B cell (primary cell): ENCODE measurements around the gene TIAM2. TPM values are rescaled to one million over a fixed set of nuclear protein-coding genes. Genes with fewer than 3 reads are reported as not detected.

Experiments
- ATAC-seq: fragments of 200-7000 bp; cut with Tn5 transposase; one replicate; pipeline ENCODE4 v1.10.0; 2021; ENCODE audit warnings: low read depth, mild to moderate bottlenecking, moderate number of reproducible peaks, moderate library complexity
- CTCF ChIA-PET: fragments of 350-600 bp; sonication (Branson Sonifier 250); formaldehyde crosslinking; loops from one replicate; lab custom pipeline; 2021; ENCODE audit warnings: antibody characterized with exemption, inconsistent platforms; lab: Charles Lee
- POLR2A ChIA-PET: fragments of 350-600 bp; sonication (Branson Sonifier 250); formaldehyde crosslinking; loops from one replicate; lab custom pipeline; 2021; ENCODE audit warnings: antibody characterized with exemption; lab: Charles Lee
- DNase-seq: peaks from one replicate; pipeline ENCODE4 v3.0.0; 2013
- H2AFZ ChIP-seq: 2 replicates; pipeline ENCODE4 v1.6.1; 2012; ENCODE audit warnings: mild to moderate bottlenecking, low read depth, low read length; ENCODE audit not compliant: insufficient read depth, poor library complexity, severe bottlenecking
- H3K27ac ChIP-seq, 2 donors: 1 replicate in 1 of 2; 2 replicates in 1 of 2; pipeline ENCODE4 v1.5.1; 2012 to 2013; ENCODE audit warnings: low read length in 2 of 2, mild to moderate bottlenecking in 2 of 2, moderate library complexity in 1 of 2
- H3K27me3 ChIP-seq, 4 experiments: fragments of 200-600 bp in 1 of 4; sonication (generic) in 1 of 4; replicated peaks in 1 of 4; 1 replicate in 2 of 4; 2 replicates in 2 of 4; pipeline versions ENCODE4 v1.6.1 to v1.7.0; 2013 to 2016; ENCODE audit warnings: low read length in 3 of 4, mild to moderate bottlenecking in 2 of 4, mixed read lengths in 1 of 4, moderate library complexity in 1 of 4; ENCODE audit not compliant: insufficient read depth in 4 of 4, control insufficient read depth in 3 of 4; ENCODE audit errors: control extremely low read depth in 1 of 4
- H3K36me3 ChIP-seq, 2 experiments: replicated peaks in 1 of 2; 1 replicate in 1 of 2; 2 replicates in 1 of 2; pipeline versions ENCODE4 v1.6.1 to v1.7.1; 2013; ENCODE audit warnings: low read length in 1 of 2; ENCODE audit not compliant: insufficient read depth in 2 of 2, control insufficient read depth in 1 of 2; ENCODE audit errors: control extremely low read depth in 1 of 2, extremely low read depth in 1 of 2
- H3K4me1 ChIP-seq, 2 donors: fragments of 200-600 bp in 1 of 2; sonication (generic) in 1 of 2; 1 replicate in 1 of 2; 2 replicates in 1 of 2; pipeline versions ENCODE4 v1.5.1 to v1.6.1; 2013 to 2017; ENCODE audit warnings: low read length in 2 of 2; ENCODE audit not compliant: control insufficient read depth in 2 of 2, insufficient read depth in 2 of 2
- H3K4me2 ChIP-seq: replicated peaks from 2 replicates; pipeline ENCODE3; 2012; ENCODE audit warnings: mild to moderate bottlenecking, low read depth, low read length; ENCODE audit not compliant: poor library complexity, severe bottlenecking
- H3K4me3 ChIP-seq, 5 experiments: fragments of 200-600 bp in 1 of 5; sonication (generic) in 1 of 5; 1 replicate in 3 of 5; 2 replicates in 2 of 5; pipeline versions ENCODE4 v1.5.1 to v1.7.0; 2011 to 2016; ENCODE audit warnings: low read length in 4 of 5, mild to moderate bottlenecking in 4 of 5, low read depth in 2 of 5, control low read depth in 1 of 5, moderate library complexity in 1 of 5; ENCODE audit not compliant: insufficient read depth in 1 of 5; ENCODE audit errors: control extremely low read depth in 1 of 5, extremely low read depth in 1 of 5
- H3K79me2 ChIP-seq: fragments of 200-600 bp; sonication (generic); one replicate; pipeline ENCODE4 v1.6.0; 2016; ENCODE audit warnings: low read length; ENCODE audit not compliant: control insufficient read depth, insufficient read depth
- H3K9ac ChIP-seq: fragments of 200-600 bp; sonication (generic); 2 replicates; pipeline ENCODE4 v1.6.1; 2017; ENCODE audit warnings: mild to moderate bottlenecking, low read length, moderate library complexity
- H3K9me3 ChIP-seq, 3 donors: one replicate each; pipeline versions ENCODE4 v1.6.1 to v1.7.1; 2013; ENCODE audit warnings: low read length in 2 of 3; ENCODE audit not compliant: control insufficient read depth in 2 of 3, insufficient read depth in 1 of 3; ENCODE audit errors: control extremely low read depth in 1 of 3
- H4K20me1 ChIP-seq: 2 replicates; pipeline ENCODE4 v1.6.0; 2012; ENCODE audit warnings: mild to moderate bottlenecking, low read length; ENCODE audit not compliant: insufficient read depth, control insufficient read depth, poor library complexity, severe bottlenecking
- H3K27ac Mint-ChIP-seq: one replicate; pipeline ENCODE4 v1.8.0; 2021; ENCODE audit warnings: mixed read lengths
- H3K27me3 Mint-ChIP-seq: one replicate; pipeline ENCODE4 v1.8.0; 2021; ENCODE audit warnings: mixed read lengths
- H3K4me1 Mint-ChIP-seq: one replicate; pipeline ENCODE4 v1.8.0; 2021; ENCODE audit warnings: mixed read lengths
- H3K4me3 Mint-ChIP-seq: one replicate; pipeline ENCODE4 v1.8.0; 2021; ENCODE audit warnings: mixed read lengths
- H3K9me3 Mint-ChIP-seq: one replicate; pipeline ENCODE4 v1.8.0; 2022; ENCODE audit warnings: mixed read lengths; ENCODE audit not compliant: insufficient read depth
- EZH2 ChIP-seq: IDR thresholded peaks from 2 replicates; pipeline ENCODE4 v1.6.1; 2012; ENCODE audit warnings: borderline replicate concordance, low read depth, mild to moderate bottlenecking, moderate library complexity, low read length; ENCODE audit not compliant: insufficient read depth, poor library complexity, severe bottlenecking
- WGBS: methylation state at CpG from one replicate; pipeline ENCODE4 v1.1.5; 2013; ENCODE audit warnings: missing lambda C conversion rate; ENCODE audit not compliant: insufficient coverage; 5-methylcytosine and 5-hydroxymethylcytosine counted together
- intact Hi-C: fragments of 100-400 bp; cut with micrococcal nuclease; formaldehyde crosslinking; loops from one replicate; pipeline ENCODE4 v1.10.0; 2022
- polyA plus RNA-seq: library from polyadenylated mRNA; depleted of rRNA; stranded (reverse); fragments of >200 nt; gene quantifications from 2 replicates; pipeline ENCODE4 v1.2.3, GENCODE V29; 2012
- total RNA-seq, 2 donors: library from RNA; stranded (reverse); fragments of 120-200 nt in 1 of 2; gene quantifications; 1 replicate in 1 of 2; 2 replicates in 1 of 2; pipeline versions ENCODE4 v1.2.3 to v1.2.4, GENCODE V29; 2013 to 2022
- TF ChIP-seq, protein P1 (sequence below): fragments of 200-600 bp; IDR thresholded peaks from one replicate; pipeline ENCODE4 v1.8.0; 2022; ENCODE audit warnings: antibody characterized with exemption, mild to moderate bottlenecking

The TIAM2 gene
- total and polyA plus RNA-seq, 2 donors (not counting 1 experiment from before 2014, with no cell fraction given) = 13.1 to 18.8 TPM

DNA sequence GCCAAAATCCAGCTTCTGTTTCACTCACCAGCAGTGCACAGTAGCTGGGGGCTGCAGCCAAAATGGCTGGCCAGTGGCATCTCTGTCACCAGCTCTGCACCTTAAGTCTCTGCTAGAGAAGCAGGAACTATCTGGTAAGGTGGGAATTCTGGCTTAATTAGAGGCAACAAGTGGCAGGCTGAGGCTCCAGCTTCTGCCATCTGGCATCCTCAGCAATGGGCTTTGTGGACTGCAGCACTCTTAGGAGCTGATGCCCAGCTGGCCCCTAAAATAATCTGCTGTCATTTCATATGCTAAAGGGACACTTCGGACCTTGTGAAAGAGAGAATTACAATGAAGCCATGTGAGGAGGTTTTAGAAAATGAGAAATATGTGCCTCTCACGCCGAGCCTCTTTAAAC is 264.1 kb downstream of the TIAM2 start:
- Histone ChIP-seq H3K79me2 (no peaks in the 10 kb centered on the region), H3K4me2 (no peak overlapping the region), H3K36me3 (peaks cover 14 to 77% of the 10 kb centered on the region in 2 experiments), H3K9me3 (no peaks in the 10 kb centered on the region), H2AFZ (no peak overlapping the region), H3K4me3 (no peak overlapping the region), H3K27me3 (no peaks in the 10 kb centered on the region), H3K9ac (no peak overlapping the region), H3K4me1 (peaks cover 3 to 5% of the 10 kb centered on the region in 2 donors), H3K27ac (no peak overlapping the region), H4K20me1 (no peaks in the 10 kb centered on the region)
- Mint-ChIP-seq H3K4me1 (peaks cover 11% of the 10 kb centered on the region), H3K9me3 (no peaks in the 10 kb centered on the region), H3K27me3 (no peaks in the 10 kb centered on the region), H3K4me3 (no peak overlapping the region), H3K27ac (no peak overlapping the region)
- ATAC-seq (no peak), DNase-seq (no peak)
- ChIA-PET CTCF (no interaction called here), POLR2A (interaction anchor here (0.6 kb wide), 1 partner anchor 155 kb away, joined by 11 read pairs; no protein-coding TSS in a partner anchor)
- WGBS = no CpG with 5 or more reads among the region's 3 CpGs
- no peak for TF ChIP-seq EZH2
- TF ChIP-seq, protein P1, sequence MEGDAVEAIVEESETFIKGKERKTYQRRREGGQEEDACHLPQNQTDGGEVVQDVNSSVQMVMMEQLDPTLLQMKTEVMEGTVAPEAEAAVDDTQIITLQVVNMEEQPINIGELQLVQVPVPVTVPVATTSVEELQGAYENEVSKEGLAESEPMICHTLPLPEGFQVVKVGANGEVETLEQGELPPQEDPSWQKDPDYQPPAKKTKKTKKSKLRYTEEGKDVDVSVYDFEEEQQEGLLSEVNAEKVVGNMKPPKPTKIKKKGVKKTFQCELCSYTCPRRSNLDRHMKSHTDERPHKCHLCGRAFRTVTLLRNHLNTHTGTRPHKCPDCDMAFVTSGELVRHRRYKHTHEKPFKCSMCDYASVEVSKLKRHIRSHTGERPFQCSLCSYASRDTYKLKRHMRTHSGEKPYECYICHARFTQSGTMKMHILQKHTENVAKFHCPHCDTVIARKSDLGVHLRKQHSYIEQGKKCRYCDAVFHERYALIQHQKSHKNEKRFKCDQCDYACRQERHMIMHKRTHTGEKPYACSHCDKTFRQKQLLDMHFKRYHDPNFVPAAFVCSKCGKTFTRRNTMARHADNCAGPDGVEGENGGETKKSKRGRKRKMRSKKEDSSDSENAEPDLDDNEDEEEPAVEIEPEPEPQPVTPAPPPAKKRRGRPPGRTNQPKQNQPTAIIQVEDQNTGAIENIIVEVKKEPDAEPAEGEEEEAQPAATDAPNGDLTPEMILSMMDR = no peak
- intact Hi-C loops = no loop called here

DNA sequence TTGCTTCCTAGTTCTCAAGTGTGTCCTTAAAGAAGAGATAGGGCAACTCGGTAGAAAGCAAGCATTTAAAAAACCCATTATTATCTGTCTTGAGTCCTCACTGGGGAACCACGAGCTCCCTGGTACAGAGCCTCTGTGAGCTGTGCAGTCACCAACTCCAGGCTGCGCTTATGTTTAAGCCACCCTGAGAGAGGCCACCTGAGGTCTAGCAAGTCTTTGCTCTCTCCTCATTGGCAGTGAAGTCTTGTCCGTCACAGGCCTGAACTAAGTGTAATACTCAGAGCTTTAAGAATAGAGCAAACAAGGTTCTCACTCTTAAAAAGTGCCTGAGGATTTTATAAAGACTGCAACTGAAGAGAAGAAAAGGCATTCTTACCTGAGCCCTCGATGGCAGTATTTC is 264.8 kb downstream of the TIAM2 start:
- intact Hi-C loops = no loop called here
- WGBS = 98% methylated on average over 4 of the region's 5 CpGs
- peaks cover 19 to 70% of the 10 kb centered on the region in 2 experiments for H3K36me3 ChIP-seq
- DNase-seq = no peak
- no peak overlapping the region for H3K4me3 ChIP-seq
- no peaks in the 10 kb centered on the region for H3K27me3 ChIP-seq
- H3K27me3 Mint-ChIP-seq = no peaks in the 10 kb centered on the region
- H3K4me3 Mint-ChIP-seq = no peak overlapping the region
- POLR2A ChIA-PET = no interaction called here
- no peak for ATAC-seq
- no peaks in the 10 kb centered on the region for H3K9me3 ChIP-seq
- H3K9ac ChIP-seq = no peak overlapping the region
- no peak overlapping the region for H2AFZ ChIP-seq
- H3K27ac Mint-ChIP-seq = no peak overlapping the region
- H3K4me1 ChIP-seq = peaks cover 3 to 5% of the 10 kb centered on the region in 2 donors
- H3K27ac ChIP-seq = no peak overlapping the region
- TF ChIP-seq, protein P1 = no peak
- TF ChIP-seq EZH2 = no peak
- no peak overlapping the region for H3K4me2 ChIP-seq
- H3K4me1 Mint-ChIP-seq = peaks cover 11% of the 10 kb centered on the region
- H3K79me2 ChIP-seq = no peaks in the 10 kb centered on the region
- no peaks in the 10 kb centered on the region for H3K9me3 Mint-ChIP-seq
- CTCF ChIA-PET = interaction anchor here (1.4 kb wide), 1 partner anchor 12 kb away, joined by 4 read pairs; no protein-coding TSS in a partner anchor
- no peaks in the 10 kb centered on the region for H4K20me1 ChIP-seq
